Measurements from ENCODE around the gene PRSS3.

DNA sequence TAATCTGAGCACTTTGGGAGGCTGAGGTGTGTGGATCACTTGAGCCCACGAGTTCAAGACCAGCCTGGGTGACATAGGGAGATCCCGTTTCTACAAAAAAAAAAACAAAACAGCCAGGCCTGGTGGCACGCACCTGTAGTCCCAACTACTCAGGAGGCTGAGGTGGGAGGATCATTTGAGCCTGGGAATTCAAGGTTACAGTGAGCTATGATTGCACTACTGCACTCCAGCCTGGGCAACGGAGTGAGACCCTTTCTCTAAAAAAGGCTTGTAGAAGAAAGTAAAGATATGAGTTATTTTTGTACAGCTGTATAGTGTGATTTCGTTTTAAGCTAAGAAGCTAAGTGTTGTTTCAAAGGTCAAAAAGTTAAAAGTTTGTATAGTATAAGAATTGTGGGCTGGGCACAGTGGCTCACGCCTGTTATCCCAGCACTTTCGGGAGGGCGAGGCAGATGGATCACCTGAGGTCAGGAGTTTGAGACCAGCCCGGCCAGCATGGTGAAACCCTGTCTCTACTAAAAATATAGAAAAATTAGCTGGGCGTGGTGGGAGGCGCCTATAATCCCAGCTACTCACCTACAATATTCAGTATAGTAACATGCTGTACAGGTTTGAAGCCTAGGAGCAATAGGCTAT is 40.4 kb downstream of the PRSS3 start:
- TF ChIP-seq, protein P1, sequence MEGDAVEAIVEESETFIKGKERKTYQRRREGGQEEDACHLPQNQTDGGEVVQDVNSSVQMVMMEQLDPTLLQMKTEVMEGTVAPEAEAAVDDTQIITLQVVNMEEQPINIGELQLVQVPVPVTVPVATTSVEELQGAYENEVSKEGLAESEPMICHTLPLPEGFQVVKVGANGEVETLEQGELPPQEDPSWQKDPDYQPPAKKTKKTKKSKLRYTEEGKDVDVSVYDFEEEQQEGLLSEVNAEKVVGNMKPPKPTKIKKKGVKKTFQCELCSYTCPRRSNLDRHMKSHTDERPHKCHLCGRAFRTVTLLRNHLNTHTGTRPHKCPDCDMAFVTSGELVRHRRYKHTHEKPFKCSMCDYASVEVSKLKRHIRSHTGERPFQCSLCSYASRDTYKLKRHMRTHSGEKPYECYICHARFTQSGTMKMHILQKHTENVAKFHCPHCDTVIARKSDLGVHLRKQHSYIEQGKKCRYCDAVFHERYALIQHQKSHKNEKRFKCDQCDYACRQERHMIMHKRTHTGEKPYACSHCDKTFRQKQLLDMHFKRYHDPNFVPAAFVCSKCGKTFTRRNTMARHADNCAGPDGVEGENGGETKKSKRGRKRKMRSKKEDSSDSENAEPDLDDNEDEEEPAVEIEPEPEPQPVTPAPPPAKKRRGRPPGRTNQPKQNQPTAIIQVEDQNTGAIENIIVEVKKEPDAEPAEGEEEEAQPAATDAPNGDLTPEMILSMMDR (IDR thresholded peaks at IDR 0.05), result no peak
- TF ChIP-seq POLR2AphosphoS5 (IDR thresholded peaks at IDR 0.05) (no peak), POLR2A (IDR thresholded peaks at IDR 0.05) (no peak)
